Ascending aorta (tissue), 2 donors: Measurements from ENCODE around the gene PBRM1. TPM values are rescaled to one million over a fixed set of nuclear protein-coding genes. Genes with fewer than 3 reads are reported as not detected.

Experiments
- DNase-seq, 2 donors: peaks; one replicate each; pipeline ENCODE4 v3.0.0-alpha.2; 2019; ENCODE audit warnings: low spot score in 2 of 2
- H3K27ac ChIP-seq, 2 donors: fragments of 200-600 bp; sonication (generic); one replicate each; pipeline ENCODE4 v1.5.1; 2016 to 2017; ENCODE audit warnings: mild to moderate bottlenecking in 1 of 2
- H3K27me3 ChIP-seq: fragments of 200-600 bp; sonication (generic); one replicate; pipeline ENCODE4 v1.5.1; 2017
- H3K36me3 ChIP-seq, 2 donors: fragments of 200-600 bp; sonication (generic); one replicate each; pipeline ENCODE4 v1.5.1; 2016
- H3K4me1 ChIP-seq, 2 donors: fragments of 200-600 bp; sonication (generic); one replicate each; pipeline ENCODE4 v1.5.1; 2016 to 2017; ENCODE audit warnings: mild to moderate bottlenecking in 1 of 2
- H3K4me3 ChIP-seq, 2 donors: fragments of 200-600 bp; sonication (generic); one replicate each; pipeline ENCODE4 v1.5.1; 2016 to 2017; ENCODE audit warnings: mild to moderate bottlenecking in 1 of 2
- H3K9me3 ChIP-seq, 2 donors: fragments of 200-600 bp; sonication (generic); one replicate each; pipeline ENCODE4 v1.5.1; 2016
- intact Hi-C: fragments of 100-400 bp; cut with DNase I; formaldehyde crosslinking; loops from one replicate; pipeline ENCODE4 v1.15.1; 2023
- total RNA-seq: library from RNA; depleted of rRNA; stranded (reverse); fragments of >200 nt; gene quantifications from one replicate; pipeline ENCODE4 v1.1.0, GENCODE V29; 2016
- TF ChIP-seq, protein P1 (sequence below), 3 experiments: fragments of 200-600 bp in 2 of 3; fragments of 450-650 bp in 1 of 3; sonication (generic) in 2 of 3; IDR thresholded peaks; one replicate each; pipeline ENCODE4 v1.5.1; 2016 to 2019; ENCODE audit warnings: antibody characterized with exemption in 3 of 3, mild to moderate bottlenecking in 1 of 3, moderate library complexity in 1 of 3

The PBRM1 gene
- total RNA-seq, 1 donor from 2014 or later = 36.7 TPM

GRCh38 chr3:52557011-52557960 is 128.4 kb downstream of the PBRM1 start:
- H3K4me1 ChIP-seq = no peaks in the 10 kb centered on the region
- H3K36me3 ChIP-seq = peaks cover 40 to 72% of the 10 kb centered on the region in 2 donors
- TF ChIP-seq, protein P1, sequence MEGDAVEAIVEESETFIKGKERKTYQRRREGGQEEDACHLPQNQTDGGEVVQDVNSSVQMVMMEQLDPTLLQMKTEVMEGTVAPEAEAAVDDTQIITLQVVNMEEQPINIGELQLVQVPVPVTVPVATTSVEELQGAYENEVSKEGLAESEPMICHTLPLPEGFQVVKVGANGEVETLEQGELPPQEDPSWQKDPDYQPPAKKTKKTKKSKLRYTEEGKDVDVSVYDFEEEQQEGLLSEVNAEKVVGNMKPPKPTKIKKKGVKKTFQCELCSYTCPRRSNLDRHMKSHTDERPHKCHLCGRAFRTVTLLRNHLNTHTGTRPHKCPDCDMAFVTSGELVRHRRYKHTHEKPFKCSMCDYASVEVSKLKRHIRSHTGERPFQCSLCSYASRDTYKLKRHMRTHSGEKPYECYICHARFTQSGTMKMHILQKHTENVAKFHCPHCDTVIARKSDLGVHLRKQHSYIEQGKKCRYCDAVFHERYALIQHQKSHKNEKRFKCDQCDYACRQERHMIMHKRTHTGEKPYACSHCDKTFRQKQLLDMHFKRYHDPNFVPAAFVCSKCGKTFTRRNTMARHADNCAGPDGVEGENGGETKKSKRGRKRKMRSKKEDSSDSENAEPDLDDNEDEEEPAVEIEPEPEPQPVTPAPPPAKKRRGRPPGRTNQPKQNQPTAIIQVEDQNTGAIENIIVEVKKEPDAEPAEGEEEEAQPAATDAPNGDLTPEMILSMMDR (IDR thresholded peaks at IDR 0.05) = no peak
- no peak overlapping the region for H3K27ac ChIP-seq
- H3K4me3 ChIP-seq = no peak overlapping the region
- intact Hi-C loops = no loop called here
- no peaks in the 10 kb centered on the region for H3K27me3 ChIP-seq
- no peak for DNase-seq
- H3K9me3 ChIP-seq = no peaks in the 10 kb centered on the region

- TF ChIP-seq, protein P1 (IDR thresholded peaks at IDR 0.05) = no peak
- peaks cover 39 to 70% of the 10 kb centered on the region in 2 donors for H3K36me3 ChIP-seq
- no peaks in the 10 kb centered on the region for H3K9me3 ChIP-seq
- H3K4me1 ChIP-seq = no peaks in the 10 kb centered on the region
- no peaks in the 10 kb centered on the region for H3K27me3 ChIP-seq
- no peak overlapping the region for H3K4me3 ChIP-seq
- DNase-seq = no peak
- intact Hi-C loops = no loop called here
- H3K27ac ChIP-seq = no peak overlapping the region
Measured at GRCh38 chr3:52555056-52555455, 130.7 kb downstream of the PBRM1 start.

- Histone ChIP-seq H3K36me3 (peaks cover 44 to 69% of the 10 kb centered on the region in 2 donors), H3K4me3 (no peak overlapping the region), H3K9me3 (no peaks in the 10 kb centered on the region), H3K27ac (no peak overlapping the region), H3K4me1 (no peaks in the 10 kb centered on the region), H3K27me3 (no peaks in the 10 kb centered on the region)
- DNase-seq = no peak
- TF ChIP-seq, protein P1 (IDR thresholded peaks at IDR 0.05) = no peak
- intact Hi-C loops = no loop called here
Measured at GRCh38 chr3:52554026-52554755, 131.5 kb downstream of the PBRM1 start.

- peaks cover 48 to 58% of the 10 kb centered on the region in 2 donors for H3K36me3 ChIP-seq
- H3K4me1 ChIP-seq = no peaks in the 10 kb centered on the region
- intact Hi-C loops = no loop called here
- TF ChIP-seq, protein P1 (IDR thresholded peaks at IDR 0.05) = no peak
- H3K27ac ChIP-seq = no peak overlapping the region
- no peaks in the 10 kb centered on the region for H3K27me3 ChIP-seq
- DNase-seq = no peak
- H3K4me3 ChIP-seq = no peak overlapping the region
- H3K9me3 ChIP-seq = no peaks in the 10 kb centered on the region
Measured at GRCh38 chr3:52552089-52552488, 133.6 kb downstream of the PBRM1 start.

GRCh38 chr3:52551118-52551517 is 134.6 kb downstream of the PBRM1 start:
- Histone ChIP-seq H3K9me3 (no peaks in the 10 kb centered on the region), H3K36me3 (peaks cover 48 to 61% of the 10 kb centered on the region in 2 donors), H3K4me3 (no peak overlapping the region), H3K27ac (no peak overlapping the region), H3K4me1 (no peaks in the 10 kb centered on the region), H3K27me3 (no peaks in the 10 kb centered on the region)
- DNase-seq = no peak
- intact Hi-C loops = no loop called here
- TF ChIP-seq, protein P1 (IDR thresholded peaks at IDR 0.05) = no peak
